Testis (tissue), 2 donors: ENCODE results near the gene TACR1.

Experiments
- CTCF ChIP-seq, 3 experiments: fragments of 450-650 bp in 2 of 3; fragments of 200-600 bp in 1 of 3; sonication (generic) in 1 of 3; IDR thresholded peaks; one replicate each; pipeline ENCODE4 v1.5.1; 2016 to 2019; ENCODE audit warnings: antibody characterized with exemption in 3 of 3, mild to moderate bottlenecking in 2 of 3, moderate library complexity in 1 of 3
- POLR2A ChIP-seq: fragments of 450-650 bp; IDR thresholded peaks from one replicate; pipeline ENCODE4 v1.6.1; 2017; ENCODE audit warnings: antibody characterized with exemption, mild to moderate bottlenecking, moderate library complexity

GRCh38 chr2:75041731-75042600, 157.4 kb downstream of the TACR1 start:
- no peak for TF ChIP-seq POLR2A
- no peak for TF ChIP-seq CTCF (IDR thresholded peaks at IDR 0.05)
